Activated naive CD8-positive, alpha-beta T cell treated with anti-CD3 and anti-CD28 coated beads for 36 hours (primary cell): ENCODE results near the gene MYO16. TPM values are rescaled to one million over a fixed set of nuclear protein-coding genes. Genes with fewer than 3 reads are reported as not detected.
"Not testable (repeated sequence)": the region's sequence is repeated elsewhere in the genome, so short reads cannot be mapped to it uniquely, and the experiment has no call there.

Experiments used
- DNase-seq: peaks from one replicate; pipeline ENCODE4 v3.0.0; 2021
- H3K27ac Mint-ChIP-seq: one replicate; pipeline ENCODE4 v1.8.0; 2022; ENCODE audit warnings: mild to moderate bottlenecking, moderate library complexity, mixed read lengths
- H3K27me3 Mint-ChIP-seq: one replicate; pipeline ENCODE4 v1.8.0; 2022; ENCODE audit warnings: mild to moderate bottlenecking, mixed read lengths
- H3K36me3 Mint-ChIP-seq: one replicate; pipeline ENCODE4 v1.8.0; 2021; ENCODE audit warnings: mild to moderate bottlenecking, mixed read lengths
- H3K4me1 Mint-ChIP-seq: one replicate; pipeline ENCODE4 v1.8.0; 2021; ENCODE audit warnings: mixed read lengths
- H3K4me3 Mint-ChIP-seq: one replicate; pipeline ENCODE4 v1.8.0; 2022; ENCODE audit warnings: mild to moderate bottlenecking, moderate library complexity, mixed read lengths
- H3K9me3 Mint-ChIP-seq: one replicate; pipeline ENCODE4 v1.8.0; 2022; ENCODE audit warnings: mixed read lengths
- total RNA-seq, 2 experiments: library from RNA; stranded (reverse); gene quantifications; one replicate each; pipeline ENCODE4 v1.2.3, GENCODE V29; 2021

The MYO16 gene
- total RNA-seq, 2 experiments from 2014 or later, result not detected

- H3K27ac Mint-ChIP-seq, result no peak overlapping the region
- H3K9me3 Mint-ChIP-seq, result no peaks in the 10 kb centered on the region
These were observed 414.2 kb downstream of the MYO16 start for GRCh38 chr13:109043636-109044035.

GRCh38 chr13:109055850-109056249, 426.4 kb downstream of the MYO16 start:
- Mint-ChIP-seq H3K4me3 (no peak overlapping the region), H3K9me3 (no peaks in the 10 kb centered on the region), H3K27ac (no peak overlapping the region), H3K4me1 (no peaks in the 10 kb centered on the region), H3K27me3 (peaks cover 16% of the 10 kb centered on the region), H3K36me3 (no peaks in the 10 kb centered on the region)
- DNase-seq, result no peak

More at GRCh38 chr13:109043636-109044035, 414.2 kb downstream of the MYO16 start:
- Mint-ChIP-seq H3K4me3 (no peak overlapping the region), H3K36me3 (no peaks in the 10 kb centered on the region), H3K4me1 (no peaks in the 10 kb centered on the region), H3K27me3 (no peaks in the 10 kb centered on the region)
- no peak for DNase-seq

DNA sequence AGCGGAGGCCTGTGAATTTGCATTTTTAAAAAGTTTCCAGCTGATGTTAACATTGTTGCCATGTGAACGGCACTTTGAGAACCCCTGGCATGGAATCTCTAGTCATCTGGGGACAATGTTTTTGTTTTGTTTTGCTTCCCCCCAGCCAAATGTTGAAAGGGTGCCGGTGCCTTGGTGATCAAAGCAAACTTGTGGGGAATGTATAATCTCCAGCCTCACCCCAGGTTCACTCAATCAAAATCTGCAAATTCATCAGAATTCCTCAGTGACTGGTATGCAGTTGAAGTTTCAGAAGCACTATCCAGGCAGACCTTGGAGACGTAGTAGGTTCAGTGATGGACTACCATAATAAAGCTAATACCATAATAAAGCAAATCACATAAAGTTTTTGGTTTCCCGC, 428.7 kb downstream of the MYO16 start:
- Mint-ChIP-seq H3K36me3 (no peaks in the 10 kb centered on the region), H3K4me3 (no peak overlapping the region), H3K9me3 (no peaks in the 10 kb centered on the region), H3K27me3 (peaks cover 16% of the 10 kb centered on the region), H3K4me1 (no peaks in the 10 kb centered on the region), H3K27ac (no peak overlapping the region)
- no peak for DNase-seq

GRCh38 chr13:109072505-109072904, 443.1 kb downstream of the MYO16 start:
- no peaks in the 10 kb centered on the region for H3K4me1 Mint-ChIP-seq
- no peak overlapping the region for H3K4me3 Mint-ChIP-seq
- H3K27me3 Mint-ChIP-seq, result peaks cover 5% of the 10 kb centered on the region
- no peaks in the 10 kb centered on the region for H3K9me3 Mint-ChIP-seq
- no peak overlapping the region for H3K27ac Mint-ChIP-seq
- no peak for DNase-seq
- H3K36me3 Mint-ChIP-seq, result no peaks in the 10 kb centered on the region

DNA sequence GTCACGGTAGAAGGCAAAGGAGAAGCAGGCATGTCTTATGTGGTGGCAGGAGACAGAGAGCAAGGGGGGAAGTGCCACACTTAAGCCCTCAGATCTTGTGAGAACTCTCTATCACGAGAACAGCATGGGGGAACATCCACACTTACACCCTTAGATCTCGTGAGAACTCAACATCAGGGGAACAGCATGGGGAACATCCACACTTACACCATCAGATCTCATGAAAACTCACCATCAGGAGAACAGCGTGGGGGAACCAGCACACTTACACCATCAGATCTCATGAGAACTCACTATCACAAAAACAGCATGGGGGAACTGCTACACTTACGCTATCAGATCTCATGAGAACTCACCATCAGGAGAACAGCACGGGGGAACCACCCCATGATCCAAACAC, 445.0 kb downstream of the MYO16 start:
- Mint-ChIP-seq H3K36me3 (no peaks in the 10 kb centered on the region), H3K4me3 (no peak overlapping the region), H3K27me3 (no peaks in the 10 kb centered on the region), H3K4me1 (no peaks in the 10 kb centered on the region), H3K9me3 (no peaks in the 10 kb centered on the region), H3K27ac (no peak overlapping the region)
- no peak for DNase-seq

DNA sequence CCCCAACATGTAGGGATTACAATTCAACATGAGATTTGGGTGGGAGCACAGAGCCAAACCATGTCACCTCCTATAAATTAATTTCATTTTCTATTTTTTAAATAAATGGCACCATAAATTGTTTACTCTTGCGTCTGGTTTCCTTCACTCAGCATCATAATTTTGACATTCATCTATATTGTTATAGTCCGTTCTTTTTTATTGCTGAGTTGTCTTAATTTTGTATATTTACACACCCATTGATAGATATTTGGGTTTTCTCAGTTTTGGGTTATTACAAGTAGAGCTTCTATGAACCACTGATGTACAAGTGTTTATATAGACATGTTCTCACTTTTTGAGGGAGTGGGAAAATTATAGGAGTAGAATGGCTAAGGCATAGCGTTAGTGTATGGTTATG, 445.4 kb downstream of the MYO16 start:
- H3K36me3 Mint-ChIP-seq, result no peaks in the 10 kb centered on the region
- no peak for DNase-seq
- H3K27me3 Mint-ChIP-seq, result no peaks in the 10 kb centered on the region
- H3K9me3 Mint-ChIP-seq, result no peaks in the 10 kb centered on the region
- no peaks in the 10 kb centered on the region for H3K4me1 Mint-ChIP-seq
- no peak overlapping the region for H3K4me3 Mint-ChIP-seq
- no peak overlapping the region for H3K27ac Mint-ChIP-seq

GRCh38 chr13:109087916-109088623, 458.7 kb downstream of the MYO16 start:
- peaks cover 4% of the 10 kb centered on the region for H3K27me3 Mint-ChIP-seq
- no peaks in the 10 kb centered on the region for H3K4me1 Mint-ChIP-seq
- H3K4me3 Mint-ChIP-seq, result no peak overlapping the region
- peaks cover 3% of the 10 kb centered on the region for H3K9me3 Mint-ChIP-seq
- H3K36me3 Mint-ChIP-seq, result no peaks in the 10 kb centered on the region
- H3K27ac Mint-ChIP-seq, result no peak overlapping the region
- DNase-seq, result no peak

GRCh38 chr13:109088624-109088917, 459.2 kb downstream of the MYO16 start:
- peaks cover 3% of the 10 kb centered on the region for H3K9me3 Mint-ChIP-seq
- no peak overlapping the region for H3K4me3 Mint-ChIP-seq
- no peaks in the 10 kb centered on the region for H3K36me3 Mint-ChIP-seq
- H3K27me3 Mint-ChIP-seq, result peaks cover 7% of the 10 kb centered on the region
- no peak overlapping the region for H3K27ac Mint-ChIP-seq
- DNase-seq, result no peak
- no peaks in the 10 kb centered on the region for H3K4me1 Mint-ChIP-seq

DNA sequence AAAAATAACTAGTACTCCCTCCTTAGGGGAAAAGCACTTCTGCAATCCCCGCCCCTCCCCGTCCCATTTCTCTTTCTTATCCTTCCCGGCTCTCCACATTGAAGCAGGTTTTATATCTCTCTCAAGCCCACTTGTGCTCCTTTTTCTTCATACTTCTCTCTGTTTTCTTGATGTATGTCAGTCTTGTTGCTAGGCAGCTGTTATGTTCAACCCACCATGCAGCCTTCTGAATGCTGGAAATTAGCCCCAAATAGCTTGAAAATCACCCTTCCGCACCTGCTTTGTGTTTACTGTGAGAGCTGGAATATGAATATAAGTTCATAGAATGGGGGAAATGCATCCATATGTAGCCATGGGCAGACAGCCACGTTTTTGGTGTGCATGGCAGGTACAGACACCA, 461.4 kb downstream of the MYO16 start:
- Mint-ChIP-seq H3K9me3 (peaks cover 3% of the 10 kb centered on the region), H3K27ac (no peak overlapping the region), H3K36me3 (no peaks in the 10 kb centered on the region), H3K4me3 (no peak overlapping the region), H3K4me1 (no peaks in the 10 kb centered on the region), H3K27me3 (peaks cover 9% of the 10 kb centered on the region)
- no peak for DNase-seq

DNA sequence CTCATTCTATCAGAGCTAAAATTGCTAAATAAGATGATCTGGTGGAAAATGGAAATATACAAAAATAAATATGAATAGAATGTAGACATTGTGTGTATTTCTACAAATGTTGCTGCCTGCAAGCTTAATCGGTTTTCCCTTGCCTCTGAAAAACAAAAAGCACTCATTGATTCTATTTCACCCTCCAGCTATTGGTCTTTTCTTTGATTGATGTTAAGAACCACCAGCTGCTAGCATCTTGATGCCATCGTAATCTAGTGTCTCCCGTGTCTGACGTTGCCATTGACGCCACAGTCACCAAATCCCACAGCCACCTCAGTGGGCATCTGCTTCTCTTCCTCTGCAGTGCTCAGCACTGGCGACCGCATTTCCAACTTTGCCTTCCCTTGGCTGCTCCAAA, 461.8 kb downstream of the MYO16 start:
- no peaks in the 10 kb centered on the region for H3K36me3 Mint-ChIP-seq
- DNase-seq, result no peak
- no peak overlapping the region for H3K27ac Mint-ChIP-seq
- H3K27me3 Mint-ChIP-seq, result peaks cover 12% of the 10 kb centered on the region
- H3K4me3 Mint-ChIP-seq, result no peak overlapping the region
- H3K4me1 Mint-ChIP-seq, result no peaks in the 10 kb centered on the region
- H3K9me3 Mint-ChIP-seq, result peaks cover 3% of the 10 kb centered on the region

GRCh38 chr13:109092186-109092585, 462.8 kb downstream of the MYO16 start:
- H3K27ac Mint-ChIP-seq, H3K4me1 Mint-ChIP-seq, DNase-seq, H3K9me3 Mint-ChIP-seq, H3K36me3 Mint-ChIP-seq, H3K4me3 Mint-ChIP-seq: not testable (repeated sequence)
- peaks cover 12% of the 10 kb centered on the region for H3K27me3 Mint-ChIP-seq

DNA sequence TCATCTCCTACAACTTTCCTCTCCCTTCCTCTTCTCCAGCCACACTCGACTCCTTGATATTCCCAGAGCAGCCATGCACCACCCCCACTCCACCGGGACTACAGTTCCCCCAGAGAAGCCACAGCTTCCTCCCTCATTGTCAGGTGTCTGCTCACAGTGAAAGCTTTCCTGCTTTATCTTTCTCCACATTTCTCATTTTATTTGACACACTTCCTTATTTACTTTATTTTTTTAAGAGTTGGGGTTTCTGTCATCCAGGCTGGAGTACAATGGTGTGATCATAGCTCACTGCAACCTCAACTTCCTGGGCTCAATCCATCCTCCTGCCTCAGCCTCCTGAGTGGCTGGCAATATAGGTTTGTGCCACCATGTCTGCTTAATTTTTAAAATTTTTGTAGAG, 464.6 kb downstream of the MYO16 start:
- Mint-ChIP-seq H3K27me3 (peaks cover 12% of the 10 kb centered on the region), H3K4me3 (no peak overlapping the region), H3K9me3 (peaks cover 3% of the 10 kb centered on the region), H3K4me1 (no peaks in the 10 kb centered on the region), H3K36me3 (no peaks in the 10 kb centered on the region), H3K27ac (no peak overlapping the region)
- no peak for DNase-seq

GRCh38 chr13:109095126-109095525, 465.7 kb downstream of the MYO16 start:
- H3K4me3 Mint-ChIP-seq, result no peak overlapping the region
- H3K36me3 Mint-ChIP-seq, result no peaks in the 10 kb centered on the region
- H3K9me3 Mint-ChIP-seq, result peaks cover 3% of the 10 kb centered on the region

GRCh38 chr13:109096101-109096500, 466.7 kb downstream of the MYO16 start:
- H3K27ac Mint-ChIP-seq, result no peak overlapping the region
- no peak for DNase-seq

More at GRCh38 chr13:109095126-109095525, 465.7 kb downstream of the MYO16 start:
- Mint-ChIP-seq H3K27ac (no peak overlapping the region), H3K27me3 (peaks cover 12% of the 10 kb centered on the region), H3K4me1 (no peaks in the 10 kb centered on the region)
- DNase-seq, result no peak

DNA sequence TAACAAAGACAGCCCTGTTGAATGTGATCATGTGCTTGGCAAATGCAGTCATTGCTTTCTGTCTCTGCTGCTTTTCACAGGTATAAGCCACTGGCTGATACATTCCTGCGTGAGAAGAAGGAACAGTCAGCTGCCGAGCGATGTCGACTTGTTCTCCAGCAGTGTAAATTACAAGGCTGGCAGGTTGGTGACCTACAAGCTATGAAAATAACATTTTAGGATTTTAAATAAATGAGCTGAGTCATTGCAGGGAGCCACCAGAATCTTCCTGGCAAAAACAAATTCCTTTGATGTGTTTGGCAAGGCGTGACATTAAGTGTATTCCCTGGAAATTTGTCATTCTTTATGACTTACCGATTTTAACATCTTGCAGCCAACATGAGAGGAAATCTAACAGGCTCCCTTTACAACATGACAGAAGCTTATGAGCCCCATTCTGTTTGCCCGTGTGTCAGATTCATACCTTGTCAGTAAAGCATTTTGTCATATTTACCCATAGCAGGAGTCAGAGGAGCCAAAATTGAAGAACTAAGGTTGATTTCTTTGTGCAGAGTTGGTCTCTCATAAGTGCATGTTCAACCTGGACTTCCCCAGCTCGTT, 471.4 kb downstream of the MYO16 start:
- Mint-ChIP-seq H3K4me3 (no peak overlapping the region), H3K36me3 (no peaks in the 10 kb centered on the region), H3K9me3 (no peaks in the 10 kb centered on the region), H3K27ac (no peak overlapping the region), H3K4me1 (no peaks in the 10 kb centered on the region), H3K27me3 (peaks cover 8% of the 10 kb centered on the region)
- DNase-seq, result no peak

More at GRCh38 chr13:109096101-109096500, 466.7 kb downstream of the MYO16 start:
- Mint-ChIP-seq H3K36me3 (no peaks in the 10 kb centered on the region), H3K4me3 (no peak overlapping the region), H3K9me3 (peaks cover 3% of the 10 kb centered on the region), H3K4me1 (no peaks in the 10 kb centered on the region), H3K27me3 (peaks cover 12% of the 10 kb centered on the region)

DNA sequence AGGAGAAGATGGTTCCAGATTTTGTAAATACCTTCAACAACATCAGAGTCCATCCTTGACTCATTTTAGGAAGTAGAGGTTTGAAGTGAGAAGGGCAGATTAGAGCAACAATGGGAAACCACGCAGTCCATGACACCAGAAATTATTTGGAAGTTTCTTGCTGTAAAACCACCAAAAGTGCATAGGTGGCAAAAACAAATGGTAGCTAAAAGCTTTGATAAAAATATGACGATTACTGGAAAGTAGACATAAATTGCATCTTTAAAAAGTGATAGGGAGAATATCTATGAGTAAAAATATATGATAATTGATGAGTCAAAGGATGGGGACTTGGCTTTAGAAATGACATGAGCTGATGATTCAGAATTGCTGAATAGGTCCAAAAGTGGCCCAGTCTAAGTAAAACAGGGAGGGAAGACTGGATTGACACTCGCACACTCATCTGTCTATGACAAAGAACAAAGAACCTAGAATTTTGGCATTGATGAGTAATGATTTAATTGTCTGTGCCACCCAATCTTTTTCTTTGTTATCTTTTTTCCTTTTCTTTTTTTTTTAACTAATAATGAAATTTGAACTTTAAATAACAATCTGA, 472.2 kb downstream of the MYO16 start:
- no peak for DNase-seq
- no peak overlapping the region for H3K4me3 Mint-ChIP-seq
- no peaks in the 10 kb centered on the region for H3K4me1 Mint-ChIP-seq
- H3K9me3 Mint-ChIP-seq, result no peaks in the 10 kb centered on the region
- H3K27me3 Mint-ChIP-seq, result peaks cover 8% of the 10 kb centered on the region
- no peaks in the 10 kb centered on the region for H3K36me3 Mint-ChIP-seq
- no peak overlapping the region for H3K27ac Mint-ChIP-seq
